Right lung (tissue), 5 donors: Measurements from ENCODE around the gene SIN3B. TPM values are rescaled to one million over a fixed set of nuclear protein-coding genes. Genes with fewer than 3 reads are reported as not detected.
"Not testable (repeated sequence)": the region's sequence is repeated elsewhere in the genome, so short reads cannot be mapped to it uniquely, and the experiment has no call there.

Experiments used
- DNase-seq, 2 donors: peaks; one replicate each; pipeline ENCODE4 v3.0.0-alpha.2; 2013
- polyA plus RNA-seq, 5 donors: library from polyadenylated mRNA; unstranded; fragments of 120-200 nt; gene quantifications; one replicate each; pipeline versions ENCODE4 v1.2.1 to v1.2.3, GENCODE V29; 2013; ENCODE audit warnings: inconsistent platforms in 1 of 5, low replicate concordance in 1 of 5; ENCODE audit not compliant: insufficient read length in 5 of 5, insufficient read depth in 1 of 5

Gene SIN3B
- polyA plus RNA-seq, 5 donors = 51.2 to 83.5 (median 72.8) TPM

DNA sequence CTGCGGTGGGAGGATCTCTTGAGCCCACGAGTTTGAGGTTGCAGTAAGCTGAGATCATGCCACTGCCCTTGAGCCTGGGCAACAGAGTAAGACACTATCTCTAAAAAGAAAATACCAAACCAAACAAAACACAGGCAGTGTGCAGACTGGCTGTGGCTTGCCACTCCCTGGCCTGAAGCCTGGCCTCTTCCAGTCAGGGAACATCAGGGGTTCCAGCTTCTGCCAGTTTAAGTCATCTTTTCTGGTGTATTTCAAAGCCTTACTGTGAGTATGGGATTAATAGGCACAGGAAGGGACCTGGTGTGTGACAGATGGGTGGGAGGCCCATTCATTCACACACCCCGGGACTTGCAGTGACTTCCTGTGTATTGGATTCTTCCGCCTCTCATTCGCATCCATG is 32.6 kb downstream of the SIN3B start:
- DNase-seq = no peak

DNA sequence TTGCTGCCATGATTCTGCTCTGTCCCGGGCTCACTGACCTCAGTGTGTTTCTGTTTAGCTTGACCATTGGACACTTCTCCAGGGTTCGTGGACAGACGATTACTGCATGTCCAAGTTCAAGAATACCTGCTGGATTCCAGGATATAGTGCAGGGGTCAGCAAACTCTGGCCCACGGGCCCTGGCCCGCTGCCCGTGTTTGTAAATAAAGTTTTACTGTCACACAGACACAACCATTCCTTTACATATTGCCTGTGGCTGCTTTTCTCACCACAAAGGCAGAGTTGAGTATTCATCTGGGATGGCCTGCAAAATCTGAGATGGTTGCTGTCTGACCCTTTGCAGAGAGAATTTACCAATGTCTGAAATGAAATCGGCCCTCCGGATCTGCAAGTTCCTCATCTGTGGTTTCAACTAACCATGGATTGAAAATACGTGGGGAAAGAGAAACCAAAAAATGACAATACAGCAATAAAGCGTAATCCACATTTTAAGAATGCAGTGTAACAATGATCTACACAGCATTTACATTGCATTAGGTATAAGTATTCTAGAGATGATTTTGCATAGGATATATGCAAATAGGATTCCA is 33.7 kb downstream of the SIN3B start:
- DNase-seq = no peak

DNA sequence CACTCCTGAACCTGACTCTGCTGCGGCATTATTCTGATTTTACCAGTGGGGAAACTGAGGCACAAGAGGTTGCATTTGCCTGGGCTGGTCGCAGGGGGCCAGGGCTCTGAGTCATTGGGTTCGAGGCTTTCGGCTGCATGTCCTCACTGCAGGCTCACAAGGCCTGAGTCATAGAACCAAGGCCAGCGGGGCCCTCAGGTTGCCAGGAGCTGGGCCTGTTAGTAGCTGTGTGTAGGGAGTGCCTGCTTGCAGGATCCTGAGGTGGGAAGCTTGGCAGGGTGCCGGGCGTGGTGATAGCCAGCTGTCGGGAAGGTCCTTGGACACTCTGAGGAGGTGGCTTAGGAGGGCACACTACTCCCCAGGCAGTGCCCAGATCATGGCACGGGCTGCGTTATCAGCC is 38.0 kb downstream of the SIN3B start:
- DNase-seq = no peak

DNA sequence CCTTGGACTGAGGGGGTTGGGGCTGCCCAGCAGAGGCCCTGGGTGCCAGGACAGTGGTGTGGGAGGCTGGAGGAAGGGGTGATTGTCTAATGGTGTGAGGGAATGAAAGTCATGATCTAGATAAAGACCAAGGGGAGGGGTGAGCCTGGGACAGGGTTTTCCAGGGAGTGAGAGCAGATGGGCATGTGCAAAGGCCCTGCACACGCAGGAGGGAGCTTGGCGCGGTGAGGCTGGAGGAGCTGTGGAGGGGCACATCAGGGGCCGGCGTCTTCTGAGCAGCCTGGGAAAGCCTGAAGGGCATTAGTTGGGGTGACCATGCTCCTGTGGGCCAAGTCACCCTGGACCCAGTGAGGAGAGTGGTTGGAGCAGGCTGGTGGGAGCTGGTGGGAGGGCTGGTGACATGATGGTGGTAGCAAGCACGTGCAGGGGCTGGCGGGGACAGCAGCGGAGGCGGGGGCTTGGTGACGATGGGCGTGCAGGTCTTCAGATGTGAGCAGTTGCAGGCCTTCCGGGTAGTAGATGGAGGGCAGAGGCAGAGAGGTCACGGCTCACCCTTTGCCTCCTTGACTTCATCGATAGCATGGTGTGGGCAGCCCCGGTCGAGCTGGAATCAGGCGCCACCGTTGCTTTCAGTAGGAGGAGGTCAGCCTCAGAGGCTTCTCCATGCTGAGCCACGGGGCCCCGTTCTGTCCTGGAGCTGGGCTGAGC is 39.4 kb downstream of the SIN3B start:
- no peak for DNase-seq

DNA sequence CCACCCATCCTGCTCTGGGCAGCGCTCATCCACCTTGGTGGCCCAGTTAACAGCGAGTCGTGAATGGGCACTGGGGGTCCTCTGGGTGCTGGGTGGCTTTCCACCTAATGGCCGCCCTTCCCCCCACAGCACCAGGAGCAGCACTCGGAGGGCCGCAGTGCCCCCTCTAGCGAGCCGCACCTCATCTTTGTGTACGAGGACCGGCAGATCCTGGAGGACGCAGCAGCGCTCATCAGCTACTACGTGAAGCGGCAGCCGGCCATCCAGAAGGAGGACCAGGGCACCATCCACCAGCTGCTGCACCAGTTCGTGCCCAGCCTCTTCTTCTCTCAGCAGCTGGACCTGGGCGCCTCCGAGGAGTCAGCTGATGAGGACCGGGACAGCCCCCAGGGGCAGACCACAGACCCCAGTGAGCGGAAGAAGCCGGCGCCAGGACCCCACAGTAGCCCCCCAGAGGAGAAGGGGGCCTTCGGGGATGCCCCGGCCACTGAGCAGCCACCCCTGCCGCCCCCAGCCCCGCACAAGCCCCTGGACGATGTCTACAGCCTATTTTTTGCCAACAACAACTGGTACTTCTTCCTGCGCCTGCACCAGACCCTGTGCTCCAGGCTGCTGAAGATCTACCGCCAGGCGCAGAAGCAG is 40.3 kb downstream of the SIN3B start:
- DNase-seq = no peak

DNA sequence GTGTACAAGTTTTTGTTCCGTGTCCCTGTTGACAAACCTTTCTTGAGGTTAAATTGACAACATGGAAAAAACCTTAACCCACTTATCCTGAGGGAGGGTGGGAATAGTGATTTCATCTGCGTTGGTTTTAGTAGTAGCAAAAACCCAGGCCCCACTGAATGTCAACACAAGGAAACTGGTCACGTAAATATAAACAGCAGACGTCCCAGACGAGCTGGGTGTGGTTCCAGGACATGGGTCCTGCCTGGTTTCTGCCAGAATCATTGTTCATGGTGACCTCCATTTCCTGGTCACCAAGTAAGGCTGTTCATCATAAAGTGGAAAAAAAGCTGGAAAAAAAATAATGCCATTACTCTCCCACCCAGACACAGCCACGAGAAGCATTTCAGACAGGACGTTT is 42.7 kb downstream of the SIN3B start:
- DNase-seq = no peak

DNA sequence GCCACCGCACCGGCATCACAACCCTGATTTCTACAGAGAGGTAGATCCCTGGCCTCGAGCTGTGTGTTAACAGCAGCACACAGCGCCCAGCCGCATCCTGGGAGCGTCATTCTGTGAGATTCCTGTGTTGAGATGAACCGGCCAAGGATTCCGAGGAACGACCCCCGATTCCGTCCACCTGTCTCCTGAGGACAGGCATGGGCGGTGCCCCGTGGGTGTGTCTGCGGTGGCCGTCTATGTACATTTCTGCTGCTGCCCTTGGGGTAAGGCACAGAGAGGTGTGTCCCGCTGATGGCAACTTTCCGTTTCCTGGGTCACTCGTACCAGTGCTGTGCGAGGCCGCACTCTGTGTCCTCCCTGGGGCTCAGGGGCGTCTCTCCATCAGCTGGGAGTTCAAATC is 43.5 kb downstream of the SIN3B start:
- no peak for DNase-seq

DNA sequence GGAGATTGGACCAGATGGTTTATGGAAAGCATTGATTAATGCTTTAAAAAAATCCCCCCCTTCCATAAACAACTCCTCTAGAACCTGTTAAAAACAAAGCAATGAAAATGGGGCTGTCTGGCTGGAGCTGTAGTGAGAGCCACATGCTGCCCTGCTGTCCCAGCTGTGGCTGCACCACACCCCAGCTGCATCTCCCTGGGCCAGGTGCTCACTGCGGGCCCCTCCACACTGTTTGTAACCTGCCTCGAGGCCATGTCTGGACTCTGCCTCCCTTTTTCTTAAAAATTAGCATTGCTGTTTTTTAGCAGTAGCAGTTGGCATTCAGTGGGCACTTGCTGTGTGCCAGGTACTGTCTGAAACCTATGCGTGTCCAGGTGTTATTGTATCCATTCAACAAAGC is 44.4 kb downstream of the SIN3B start:
- no peak for DNase-seq

DNA sequence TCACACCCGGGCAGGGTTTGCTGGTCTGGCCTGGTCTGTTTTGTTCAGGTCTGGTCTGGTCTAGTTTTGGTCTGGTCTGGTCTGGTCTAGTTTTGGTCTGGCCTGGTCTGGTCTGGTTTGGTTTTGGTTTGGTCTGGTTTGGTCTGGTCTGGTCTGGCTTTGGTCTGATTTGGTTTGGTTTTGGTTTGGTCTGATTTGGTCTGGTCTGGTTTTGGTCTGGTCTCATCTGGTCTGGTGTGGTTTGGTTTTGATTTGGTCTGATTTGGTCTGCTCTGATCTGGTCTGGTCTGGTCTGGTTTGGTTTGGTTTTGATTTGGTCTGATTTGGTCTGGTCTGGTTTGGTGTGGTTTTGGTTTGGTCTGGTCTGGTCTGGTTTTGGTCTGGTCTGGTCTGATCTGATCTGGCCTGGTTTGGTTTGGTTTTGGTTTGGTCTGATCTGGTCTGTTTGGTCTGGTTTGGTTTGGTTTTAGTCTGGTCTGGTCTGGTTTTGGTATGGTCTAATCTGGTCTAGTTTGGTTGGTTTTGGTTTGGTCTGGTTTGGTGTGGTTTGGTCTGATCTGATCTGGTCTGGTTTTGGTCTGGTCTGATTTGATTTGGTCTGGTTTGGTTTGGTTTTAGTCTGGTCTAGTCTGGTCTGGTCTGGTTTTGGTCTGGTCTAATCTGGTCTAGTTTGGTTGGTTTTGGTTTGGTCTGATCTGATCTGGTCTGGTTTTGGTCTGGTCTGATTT is 45.2 kb downstream of the SIN3B start:
- no peak for DNase-seq

DNA sequence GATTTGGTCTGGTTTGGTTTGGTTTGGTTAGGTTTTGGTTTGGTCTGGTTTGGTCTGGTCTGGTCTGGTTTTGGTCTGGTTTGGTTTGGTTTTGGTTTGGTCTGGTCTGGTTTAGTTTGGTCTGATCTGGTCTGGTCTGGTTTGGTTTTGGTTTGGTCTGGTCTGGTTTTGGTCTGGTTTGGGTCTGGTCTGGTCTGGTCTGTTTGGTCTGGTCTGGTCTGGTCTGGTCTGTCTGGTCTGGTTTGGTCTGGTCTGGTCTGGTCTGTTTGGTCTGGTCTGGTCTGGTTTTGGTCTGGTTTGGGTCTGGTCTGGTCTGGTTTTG is 45.7 kb downstream of the SIN3B start:
- DNase-seq = not testable (repeated sequence)

DNA sequence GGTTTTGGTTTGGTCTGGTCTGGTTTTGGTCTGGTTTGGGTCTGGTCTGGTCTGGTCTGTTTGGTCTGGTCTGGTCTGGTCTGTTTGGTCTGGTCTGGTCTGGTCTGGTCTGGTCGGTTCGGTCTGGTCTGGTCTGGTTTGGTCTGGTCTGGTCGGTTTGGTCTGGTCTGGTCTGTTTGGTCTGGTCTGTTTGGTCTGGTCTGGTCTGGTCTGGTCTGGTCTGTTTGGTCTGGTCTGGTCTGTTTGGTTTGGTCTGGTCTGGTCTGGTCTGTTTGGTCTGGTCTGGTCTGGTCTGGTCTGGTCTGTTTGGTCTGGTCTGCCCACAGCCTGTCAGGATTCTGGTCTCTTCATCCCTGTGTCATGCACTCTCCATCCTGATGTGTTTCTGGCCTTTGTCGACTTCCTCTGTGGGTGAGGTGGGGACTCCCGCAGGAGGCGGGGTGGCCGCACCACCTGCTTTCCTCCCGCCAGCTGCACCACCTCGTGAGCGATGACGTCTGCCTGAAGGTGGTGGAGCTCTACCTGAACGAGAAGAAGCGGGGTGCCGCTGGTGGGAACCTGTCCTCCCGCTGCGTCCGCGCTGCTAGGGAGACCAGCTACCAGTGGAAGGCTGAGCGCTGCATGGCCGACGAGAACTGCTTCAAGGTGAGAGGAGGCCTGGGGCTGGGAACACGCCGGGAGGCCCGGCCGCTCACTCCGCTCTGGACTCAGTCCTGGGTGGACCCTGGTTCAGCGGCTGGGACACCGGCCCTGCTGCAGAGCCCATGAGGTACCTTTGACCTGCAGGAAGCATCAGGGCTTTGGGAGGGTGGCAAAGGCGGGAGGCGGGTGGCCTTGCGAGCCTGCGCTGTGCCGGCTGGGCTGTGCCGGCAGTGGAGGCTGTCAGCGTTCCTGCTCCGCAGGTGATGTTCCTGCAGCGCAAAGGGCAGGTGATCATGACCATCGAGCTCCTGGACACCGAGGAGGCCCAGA is 46.7 kb downstream of the SIN3B start:
- no peak for DNase-seq

DNA sequence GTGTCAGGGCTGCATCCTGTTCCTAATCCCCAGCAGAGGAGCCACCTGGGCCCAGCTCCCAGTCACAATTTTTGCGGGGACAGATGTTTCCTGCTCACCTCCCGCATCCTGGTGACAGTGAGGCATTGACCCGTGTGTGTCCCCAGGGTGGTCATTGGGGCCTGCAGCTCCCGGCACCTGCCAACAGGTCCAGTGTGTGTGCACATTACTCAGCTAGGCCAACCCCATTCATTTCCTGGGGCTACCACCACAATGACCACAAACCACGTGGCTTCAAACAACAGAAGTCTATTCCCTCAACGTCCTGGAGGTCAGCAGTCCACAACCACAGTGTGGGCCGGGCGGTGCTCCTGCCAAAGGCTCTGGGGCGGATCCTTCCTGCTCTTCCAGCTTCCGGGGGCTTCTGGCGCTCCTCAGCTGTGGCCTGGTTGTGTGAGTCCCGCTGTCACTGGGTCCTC is 47.7 kb downstream of the SIN3B start:
- peak in 1 of 2 donors; percentile 22 for DNase-seq

DNA sequence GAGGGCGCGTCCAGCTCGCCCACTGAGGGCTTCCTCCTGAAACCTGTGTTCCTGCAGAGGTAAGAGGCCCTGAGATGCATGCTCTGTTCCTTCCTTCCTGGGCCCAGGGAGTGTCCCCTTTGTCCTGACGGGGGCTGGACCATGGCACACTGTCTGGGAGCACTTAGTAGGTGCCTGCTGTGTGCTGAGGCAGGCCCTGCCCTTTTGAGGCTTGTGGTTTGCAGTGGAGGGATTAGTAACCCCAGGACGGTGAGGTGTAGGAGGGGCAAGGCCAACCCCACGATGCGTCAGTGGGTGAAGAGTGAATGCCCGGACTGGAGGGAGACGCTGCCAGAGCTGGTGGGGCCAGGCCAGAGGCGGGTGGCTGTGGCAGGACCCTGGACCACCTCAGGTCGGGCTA is 48.4 kb downstream of the SIN3B start:
- no peak for DNase-seq

DNA sequence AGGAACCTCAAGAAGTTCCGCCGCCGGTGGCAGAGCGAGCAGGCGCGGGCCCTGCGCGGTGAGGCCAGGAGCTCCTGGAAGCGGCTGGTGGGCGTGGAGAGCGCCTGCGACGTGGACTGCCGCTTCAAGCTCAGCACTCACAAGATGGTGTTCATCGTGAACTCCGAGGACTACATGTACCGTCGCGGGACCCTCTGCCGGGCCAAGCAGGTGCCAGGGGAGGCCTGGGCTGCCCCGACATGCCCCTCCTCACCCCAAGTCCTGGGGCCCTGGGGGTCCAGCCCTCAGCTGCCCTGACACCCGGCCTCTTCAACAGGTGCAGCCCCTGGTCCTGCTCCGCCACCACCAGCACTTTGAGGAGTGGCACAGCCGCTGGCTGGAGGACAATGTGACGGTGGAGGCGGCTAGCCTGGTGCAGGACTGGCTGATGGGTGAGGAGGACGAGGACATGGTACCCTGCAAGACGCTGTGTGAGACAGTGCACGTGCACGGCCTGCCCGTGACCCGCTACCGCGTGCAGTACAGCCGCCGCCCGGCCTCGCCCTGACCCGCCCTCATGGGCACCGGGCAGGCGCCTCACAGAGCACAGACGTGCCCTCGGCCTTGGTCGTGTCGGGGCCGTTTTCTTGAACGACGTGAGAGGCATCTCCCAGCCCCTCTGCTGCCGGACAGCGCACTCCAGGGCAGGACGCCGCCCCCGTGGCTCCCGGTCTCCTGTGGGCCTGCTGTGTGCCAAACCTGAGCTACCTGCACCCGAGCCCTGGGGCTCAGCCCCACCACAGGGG is 49.2 kb downstream of the SIN3B start:
- DNase-seq = no peak

DNA sequence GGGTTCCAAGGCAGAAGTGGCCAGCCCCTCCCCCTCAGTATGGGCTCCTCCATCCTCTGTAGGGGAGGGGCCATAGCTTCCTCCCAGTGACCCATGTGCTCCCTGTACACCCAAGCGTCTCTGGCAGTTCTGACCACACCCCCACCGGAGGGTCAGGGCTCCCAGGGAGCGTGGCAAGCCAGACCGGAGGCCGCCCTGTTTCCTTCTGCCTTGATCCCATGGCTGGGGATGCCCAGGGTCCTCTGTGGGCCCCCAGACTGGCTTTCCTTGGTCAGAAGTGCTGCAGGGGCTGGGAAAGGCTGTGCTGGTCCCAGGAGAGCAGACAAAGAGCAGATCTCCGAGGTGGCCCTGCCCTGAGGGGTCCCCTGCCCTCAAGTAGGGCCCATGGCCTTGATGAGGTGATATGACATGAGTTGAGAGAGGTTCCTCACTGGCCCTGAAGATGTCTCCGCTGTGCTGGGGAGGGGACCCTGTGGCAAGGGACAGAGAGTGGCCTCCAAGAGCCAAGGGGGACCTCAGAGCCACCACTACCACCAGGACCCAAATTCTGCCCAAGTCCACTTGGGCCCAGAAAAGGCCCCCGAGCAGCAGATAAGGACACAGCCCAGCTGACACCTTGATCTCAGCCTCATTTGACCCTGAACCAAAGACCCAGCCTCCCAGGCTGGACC is 51.8 kb downstream of the SIN3B start:
- no peak for DNase-seq

DNA sequence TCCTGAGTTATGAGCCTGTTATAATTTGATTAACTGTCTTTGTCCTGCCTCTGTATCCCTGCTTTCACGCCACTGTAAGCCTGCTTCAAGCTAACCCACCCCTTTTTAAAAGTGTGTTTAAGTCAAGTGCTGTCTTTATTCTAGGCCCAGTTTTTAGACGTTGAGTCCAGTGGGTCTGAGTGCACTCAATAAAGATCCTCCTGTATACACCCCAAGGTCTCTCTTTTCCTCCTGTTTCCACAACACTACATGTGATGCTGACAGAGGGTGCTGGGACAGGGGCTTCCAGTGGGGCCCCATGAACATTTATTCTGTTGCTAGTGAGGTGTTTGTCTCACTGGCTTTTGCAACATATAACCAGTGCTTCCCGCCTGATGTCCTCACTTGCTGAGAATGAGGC is 52.9 kb downstream of the SIN3B start:
- no peak for DNase-seq

DNA sequence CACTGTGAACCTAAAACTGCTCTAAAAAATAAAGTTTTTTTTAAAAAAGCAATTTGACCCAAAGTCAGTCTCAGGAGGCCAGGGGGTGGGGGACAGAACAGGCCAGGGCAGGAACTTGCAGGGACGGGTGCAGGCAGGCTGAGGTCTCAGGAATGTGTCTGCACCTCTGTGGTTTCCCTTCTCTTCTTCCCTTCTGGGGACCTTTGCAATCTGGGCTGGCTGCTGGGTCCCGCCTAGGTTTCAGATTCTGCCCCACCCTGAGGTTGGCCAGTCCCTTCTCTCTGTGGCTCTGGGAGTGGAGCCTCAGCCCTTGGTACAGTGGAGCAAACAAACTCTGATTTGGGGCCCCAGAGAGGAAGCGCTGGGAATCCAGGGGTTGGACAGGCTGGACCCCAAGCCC is 54.3 kb downstream of the SIN3B start:
- no peak for DNase-seq

DNA sequence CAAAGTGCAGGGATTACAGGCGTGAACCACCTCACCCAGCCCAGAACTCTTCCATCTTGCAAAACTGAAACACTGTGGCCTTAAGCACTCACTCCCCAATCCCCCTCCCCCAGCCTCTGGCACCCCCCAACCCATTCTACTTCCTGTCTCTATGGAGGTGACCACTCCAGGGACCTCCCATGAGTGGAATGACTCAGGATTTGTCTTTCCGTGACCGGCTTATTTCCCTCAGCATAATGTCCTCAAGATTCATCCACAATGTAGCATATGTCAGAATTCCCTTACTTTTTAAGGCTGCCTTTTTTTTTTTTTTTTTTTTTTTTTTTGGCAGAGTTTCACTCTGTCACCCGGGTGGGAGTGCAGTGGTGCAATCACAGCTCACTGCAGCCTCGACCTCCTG is 56.0 kb downstream of the SIN3B start:
- DNase-seq = no peak

DNA sequence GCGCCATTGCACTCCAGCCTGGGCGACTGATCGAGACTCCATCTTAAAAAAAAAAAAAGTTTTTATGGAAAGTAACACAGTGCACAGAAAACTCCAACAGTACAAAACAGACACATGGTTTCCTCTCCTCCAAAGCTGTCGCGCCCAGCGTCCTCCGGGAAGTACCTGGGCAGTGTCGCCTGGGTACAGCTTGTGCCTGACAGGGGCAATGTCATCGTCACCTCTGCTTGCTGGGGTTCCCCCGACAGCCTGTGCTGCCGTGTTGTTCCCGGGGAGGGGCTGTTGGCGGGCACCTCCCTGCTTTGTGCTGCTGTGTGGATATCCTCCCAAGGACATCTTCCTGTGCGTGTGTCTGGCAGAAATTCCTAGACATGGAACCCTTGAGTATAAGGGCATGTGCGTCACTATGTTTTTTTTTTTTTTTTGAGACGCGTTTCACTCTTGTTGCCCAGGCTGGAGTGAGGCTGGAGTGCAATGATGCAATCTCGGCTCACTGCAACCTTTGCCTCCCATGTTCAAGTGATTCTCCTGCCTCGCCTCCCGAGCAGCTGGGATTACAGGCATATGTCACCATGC is 57.2 kb downstream of the SIN3B start:
- DNase-seq = peak; percentile 23 to 27
